Measurements from ENCODE around the gene SH2D4B. TPM values are rescaled to one million over a fixed set of nuclear protein-coding genes. Genes with fewer than 3 reads are reported as not detected.
A peak's percentile ranks its signal among the peaks of the same experiment; 100 is the strongest.

Gene SH2D4B
- total and polyA plus RNA-seq, 2 of the 13 experiments (the other 11 are each of a cell fraction or from before 2014, with no cell fraction given), result not detected

GRCh38 chr10:80552151-80552646 lies 14.5 kb downstream of the SH2D4B start (continued):
- TF ChIP-seq KIAA2018 (CRISPR knock-in tag; IDR thresholded peaks at IDR 0.05; ENCODE audit: borderline replicate concordance), result no peak
- TF ChIP-seq ZBTB43 (CRISPR knock-in tag; conservative IDR thresholded peaks at IDR 0.05), result no peak
- TF ChIP-seq IRX3 (CRISPR knock-in tag; IDR thresholded peaks at IDR 0.05; ENCODE audit: borderline replicate concordance, low read depth), result no peak
- no peak for TF ChIP-seq ZNF543 (CRISPR knock-in tag; IDR thresholded peaks at IDR 0.05)
- no peak for TF ChIP-seq SIX4 (CRISPR knock-in tag; IDR thresholded peaks at IDR 0.05)
- TF ChIP-seq ZKSCAN8 (CRISPR knock-in tag; IDR thresholded peaks at IDR 0.05; ENCODE audit: borderline replicate concordance), result no peak
- TF ChIP-seq ZNF674 (CRISPR knock-in tag; IDR thresholded peaks at IDR 0.05; ENCODE audit: low read depth), result no peak
- 0 out of 2 replicates have a peak, but pooled peaks have one; percentile 40 for TF ChIP-seq ZNF292 (CRISPR knock-in tag; IDR thresholded peaks at IDR 0.05; ENCODE audit: borderline replicate concordance, low read depth)
- no peak for TF ChIP-seq ZNF547 (CRISPR knock-in tag; IDR thresholded peaks at IDR 0.05)
- no peak for TF ChIP-seq ATF5 (CRISPR knock-in tag; IDR thresholded peaks at IDR 0.05; ENCODE audit: low read depth)
- peak; percentile 91 for TF ChIP-seq PPARG (CRISPR knock-in tag; conservative IDR thresholded peaks at IDR 0.05)
- TF ChIP-seq ZNF3 (CRISPR knock-in tag; IDR thresholded peaks at IDR 0.05), result no peak
- TF ChIP-seq SALL1 (CRISPR knock-in tag; IDR thresholded peaks at IDR 0.05), result peak; percentile 30; the same call in 1 of the 2 replicates
- TF ChIP-seq POLR2AphosphoS2 (IDR thresholded peaks at IDR 0.05; ENCODE audit: low read depth, low read length), result no peak
- TF ChIP-seq ZC3H4 (CRISPR knock-in tag; IDR thresholded peaks at IDR 0.05; ENCODE audit: borderline replicate concordance), result no peak
- peak; percentile 75 for TF ChIP-seq TFAP4 (IDR thresholded peaks at IDR 0.05; ENCODE audit: borderline replicate concordance, low read depth)
- TF ChIP-seq ZFP90 (CRISPR knock-in tag; IDR thresholded peaks at IDR 0.05; ENCODE audit: borderline replicate concordance), result no peak
- no peak for TF ChIP-seq ZNF788 (CRISPR knock-in tag; IDR thresholded peaks at IDR 0.05; ENCODE audit: borderline replicate concordance)

All from HepG2 (cell line).